ENCODE measurements around the gene FOXN3.

Gene FOXN3

GRCh38 chr14:89417091-89417464, at the start of gene FOXN3:
Gene FOXN3 (minus strand): TSS chr14:89417233. CDS start chr14:89412476, 4,757 bp downstream.
- TF ChIP-seq, protein P1, sequence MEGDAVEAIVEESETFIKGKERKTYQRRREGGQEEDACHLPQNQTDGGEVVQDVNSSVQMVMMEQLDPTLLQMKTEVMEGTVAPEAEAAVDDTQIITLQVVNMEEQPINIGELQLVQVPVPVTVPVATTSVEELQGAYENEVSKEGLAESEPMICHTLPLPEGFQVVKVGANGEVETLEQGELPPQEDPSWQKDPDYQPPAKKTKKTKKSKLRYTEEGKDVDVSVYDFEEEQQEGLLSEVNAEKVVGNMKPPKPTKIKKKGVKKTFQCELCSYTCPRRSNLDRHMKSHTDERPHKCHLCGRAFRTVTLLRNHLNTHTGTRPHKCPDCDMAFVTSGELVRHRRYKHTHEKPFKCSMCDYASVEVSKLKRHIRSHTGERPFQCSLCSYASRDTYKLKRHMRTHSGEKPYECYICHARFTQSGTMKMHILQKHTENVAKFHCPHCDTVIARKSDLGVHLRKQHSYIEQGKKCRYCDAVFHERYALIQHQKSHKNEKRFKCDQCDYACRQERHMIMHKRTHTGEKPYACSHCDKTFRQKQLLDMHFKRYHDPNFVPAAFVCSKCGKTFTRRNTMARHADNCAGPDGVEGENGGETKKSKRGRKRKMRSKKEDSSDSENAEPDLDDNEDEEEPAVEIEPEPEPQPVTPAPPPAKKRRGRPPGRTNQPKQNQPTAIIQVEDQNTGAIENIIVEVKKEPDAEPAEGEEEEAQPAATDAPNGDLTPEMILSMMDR (IDR thresholded peaks at IDR 0.05; ENCODE audit: low read depth, low read length), result no peak
- DNase-seq (ENCODE audit: extremely low read depth, low read depth), result peak; percentile 73

DNA sequence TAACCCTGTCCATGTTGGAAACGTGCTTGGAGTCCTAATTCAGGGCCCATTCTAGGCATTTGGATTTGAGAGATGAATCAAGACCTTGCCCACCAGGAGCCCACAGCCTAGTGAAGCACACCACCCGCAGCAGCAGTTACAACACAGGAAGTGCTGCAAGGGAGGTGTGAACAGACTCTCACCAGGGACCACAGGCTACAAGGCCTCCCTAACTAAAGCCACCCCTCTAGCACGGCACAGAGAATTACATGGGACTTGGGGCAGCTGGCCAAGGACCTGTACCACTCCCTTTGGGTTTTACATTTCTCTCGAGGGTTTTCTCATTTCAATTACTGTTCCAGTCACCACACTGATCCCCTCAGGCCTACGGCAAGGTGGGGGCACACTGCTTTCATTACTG, 49.5 kb upstream of the FOXN3 start:
- TF ChIP-seq, protein P1 (IDR thresholded peaks at IDR 0.05; ENCODE audit: low read depth, low read length), result no peak

GRCh38 chr14:89465876-89466275, 48.8 kb upstream of the FOXN3 start:
- DNase-seq (ENCODE audit: extremely low read depth, low read depth), result no peak
- TF ChIP-seq, protein P1 (IDR thresholded peaks at IDR 0.05; ENCODE audit: low read depth, low read length), result no peak

More for the DNA sequence above, 49.5 kb upstream of the FOXN3 start:
- no peak for DNase-seq (ENCODE audit: extremely low read depth, low read depth)

GRCh38 chr14:89461256-89461655, 44.2 kb upstream of the FOXN3 start:
- TF ChIP-seq, protein P1 (IDR thresholded peaks at IDR 0.05; ENCODE audit: low read depth, low read length), result no peak
- no peak for DNase-seq (ENCODE audit: extremely low read depth, low read depth)

DNA sequence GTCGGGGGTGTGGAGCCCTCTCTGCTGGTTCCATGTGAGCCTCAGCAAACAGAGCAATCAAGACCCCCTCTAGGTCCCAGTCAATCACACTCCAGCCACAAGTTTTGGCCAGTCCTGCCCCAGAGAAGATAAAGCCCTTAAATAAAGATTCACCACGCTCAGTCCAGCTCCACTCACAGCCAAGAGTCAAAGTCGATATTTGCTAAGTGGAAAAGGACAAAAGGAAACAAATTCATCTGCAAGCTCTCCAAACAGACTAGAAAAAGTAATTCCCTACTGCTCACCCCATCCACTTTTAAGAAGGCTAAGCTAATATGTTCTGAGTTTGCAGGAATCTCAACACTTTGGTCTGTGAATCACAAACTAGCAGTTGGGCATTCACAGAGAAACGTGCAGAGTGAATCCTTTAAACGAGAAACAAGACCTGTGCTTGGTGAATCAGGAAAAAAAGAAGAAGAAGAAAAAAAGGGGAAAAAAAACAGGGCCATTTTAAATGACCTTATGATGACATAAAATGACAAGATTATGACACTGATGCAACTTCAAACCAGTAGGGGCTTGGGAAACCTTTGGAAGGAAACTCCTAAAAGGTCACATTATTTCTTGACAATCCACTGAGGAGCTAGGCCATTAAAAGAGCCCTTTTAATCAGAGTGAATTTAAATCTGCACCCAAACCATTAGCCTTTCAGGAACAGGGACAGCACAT, 41.8 kb upstream of the FOXN3 start:
- no peak for DNase-seq (ENCODE audit: extremely low read depth, low read depth)
- TF ChIP-seq, protein P1 (IDR thresholded peaks at IDR 0.05; ENCODE audit: low read depth, low read length), result no peak

DNA sequence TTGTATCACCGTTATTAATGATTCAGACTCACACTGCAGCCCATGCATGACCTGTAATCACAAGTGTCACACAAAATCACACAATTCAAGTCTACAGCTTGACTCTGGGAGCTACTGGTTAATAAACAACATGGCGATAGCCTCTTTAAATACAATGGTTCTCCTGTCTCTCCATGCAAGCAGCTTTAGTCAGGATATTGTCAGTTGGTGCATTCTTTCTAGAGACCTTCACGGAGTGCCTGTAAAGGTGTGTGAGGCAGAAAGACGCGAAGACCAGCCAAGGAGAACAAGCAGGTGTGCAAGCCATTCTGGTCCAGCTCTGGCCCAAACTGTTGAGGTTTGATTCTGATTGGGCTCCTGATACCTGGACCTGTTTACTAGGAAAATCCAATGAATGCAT, 40.0 kb upstream of the FOXN3 start:
- no peak for DNase-seq (ENCODE audit: extremely low read depth, low read depth)
- TF ChIP-seq, protein P1 (IDR thresholded peaks at IDR 0.05; ENCODE audit: low read depth, low read length), result no peak

GRCh38 chr14:89455412-89455811, 38.4 kb upstream of the FOXN3 start:
- TF ChIP-seq, protein P1 (IDR thresholded peaks at IDR 0.05; ENCODE audit: low read depth, low read length), result no peak

More at GRCh38 chr14:89455412-89455811, 38.4 kb upstream of the FOXN3 start:
- DNase-seq (ENCODE audit: extremely low read depth, low read depth), result no peak
